Measurements from ENCODE around the gene EDA.

The EDA gene

DNA sequence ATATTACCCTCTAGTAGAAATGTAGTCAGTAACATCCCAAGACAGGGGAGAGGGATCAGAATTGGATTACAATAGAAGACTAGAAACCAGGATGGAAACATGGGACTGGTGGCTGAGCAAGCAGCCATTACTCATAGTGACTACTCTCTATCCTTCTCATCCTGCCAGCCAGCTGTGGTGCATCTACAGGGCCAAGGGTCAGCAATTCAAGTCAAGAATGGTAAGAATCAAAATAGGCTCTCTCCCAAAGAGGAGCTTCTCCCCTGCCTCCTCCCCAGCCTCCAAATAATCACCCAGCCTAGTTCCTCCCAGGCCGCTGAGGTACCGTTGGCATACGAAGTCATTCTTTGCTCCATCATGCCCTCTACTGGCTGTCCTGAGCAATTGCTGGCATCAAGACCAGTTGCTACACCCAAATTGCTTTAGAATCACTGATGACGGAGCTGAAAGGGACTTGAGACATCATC, 414.4 kb downstream of the EDA start:
- DNase-seq: peak; percentile 38

DNA sequence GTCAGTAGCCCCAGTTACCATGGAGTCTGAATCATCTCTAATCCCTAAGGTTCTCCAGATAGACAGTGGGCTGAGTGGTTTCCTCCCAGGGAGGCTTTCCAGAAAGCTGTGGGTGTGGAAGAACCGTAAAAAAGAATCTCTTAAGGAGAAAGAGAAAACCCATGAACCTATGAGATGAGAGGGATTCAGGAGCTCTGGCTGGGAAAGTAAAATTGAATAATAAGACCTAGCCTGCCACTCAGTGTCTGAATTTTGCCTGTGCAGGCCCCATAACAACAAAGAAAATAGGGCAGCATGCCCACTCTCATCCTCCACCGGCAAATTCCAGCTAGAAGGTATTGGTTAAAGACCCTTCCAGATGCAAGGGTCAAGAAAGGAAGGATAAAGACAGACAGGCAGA, 416.9 kb downstream of the EDA start:
- no peak for DNase-seq

DNA sequence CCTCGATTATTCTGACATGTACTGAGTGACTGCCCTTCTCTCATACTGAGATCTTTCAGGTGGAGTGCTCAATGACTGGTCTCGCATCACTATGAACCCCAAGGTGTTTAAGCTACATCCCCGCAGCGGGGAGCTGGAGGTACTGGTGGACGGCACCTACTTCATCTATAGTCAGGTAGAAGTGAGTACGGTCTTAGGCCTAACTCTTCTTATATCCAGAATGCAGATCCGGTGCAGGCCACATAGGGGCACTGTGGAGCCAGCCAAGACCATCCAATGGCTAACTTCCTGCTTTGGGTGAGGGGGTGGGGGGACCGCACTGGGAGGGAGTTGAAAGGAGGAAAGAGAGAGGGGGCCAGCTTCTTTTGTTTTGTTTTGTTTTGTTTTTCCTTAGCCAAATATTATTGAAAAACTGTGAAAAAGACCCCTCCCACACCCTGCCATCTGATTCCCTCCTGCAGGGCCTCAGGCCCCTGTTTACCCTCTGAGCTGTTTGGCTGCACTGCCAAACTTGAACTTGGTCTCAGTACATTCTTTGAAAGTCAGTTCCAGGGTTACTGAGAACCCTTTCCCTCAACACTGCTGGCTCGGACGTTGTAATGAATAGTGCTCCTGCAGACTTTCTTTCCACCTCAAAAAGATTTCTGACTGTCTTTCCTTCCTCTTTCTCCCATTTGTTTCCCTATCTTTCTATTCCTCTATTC, 417.6 kb downstream of the EDA start:
- DNase-seq: peak; percentile 3

DNA sequence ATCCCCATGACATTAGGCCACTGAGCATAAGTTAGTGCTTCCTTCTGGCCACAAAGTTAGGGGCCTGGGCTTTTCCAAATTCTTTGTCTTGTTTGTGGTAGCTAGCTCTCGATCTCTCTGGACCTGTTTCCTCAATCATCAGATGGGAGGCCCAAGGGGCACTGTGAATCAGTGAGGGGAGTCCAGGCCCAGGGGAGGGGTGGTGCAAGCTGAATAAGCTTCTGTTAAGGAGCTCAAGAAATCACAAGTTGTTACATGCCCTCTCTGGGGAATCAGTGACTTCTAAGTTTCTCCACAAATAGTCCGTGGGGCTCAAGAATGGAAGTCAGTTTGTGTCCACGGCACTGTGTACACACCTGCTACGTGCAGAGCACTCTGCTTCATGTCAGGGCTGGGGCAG, 418.7 kb downstream of the EDA start:
- DNase-seq: no peak

DNA sequence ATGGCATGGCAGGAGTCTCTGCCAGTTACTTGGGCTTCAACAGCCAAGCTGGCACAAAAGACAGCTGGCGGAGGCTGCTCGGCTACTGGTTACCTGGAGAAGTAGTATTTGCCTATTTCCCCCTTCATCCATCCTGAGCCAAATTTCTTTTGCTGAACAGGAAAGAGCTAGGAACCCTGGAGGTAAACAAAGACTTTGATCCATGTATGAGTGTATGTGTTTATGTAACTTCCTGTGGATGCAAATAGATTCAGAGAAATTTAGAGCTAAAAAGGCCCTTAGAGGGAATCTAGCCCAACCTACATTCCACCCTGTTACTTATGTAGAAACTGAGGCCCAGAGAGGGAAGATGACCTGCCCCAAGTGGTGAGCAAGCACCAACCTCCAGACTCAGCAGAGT, 422.6 kb downstream of the EDA start:
- DNase-seq: no peak

DNA sequence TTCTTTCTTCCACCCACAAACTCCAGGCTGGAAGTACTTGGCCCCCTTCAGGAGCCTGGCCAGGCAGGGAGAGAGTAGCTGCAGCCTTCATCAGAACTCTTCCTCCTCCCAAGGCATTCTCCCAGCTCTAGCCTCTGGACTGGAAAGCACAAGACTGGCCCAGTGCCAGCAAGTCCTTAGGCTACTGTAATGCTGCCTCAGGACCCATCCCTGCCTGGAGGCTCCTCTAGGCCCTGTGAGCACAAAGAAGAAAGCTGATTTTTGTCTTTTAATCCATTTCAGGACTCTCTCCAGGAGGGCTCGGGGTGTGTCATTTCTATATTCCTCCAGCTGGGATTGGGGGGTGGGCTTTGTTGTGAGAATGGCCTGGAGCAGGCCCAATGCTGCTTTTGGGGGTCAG, 423.0 kb downstream of the EDA start:
- no peak for DNase-seq

DNA sequence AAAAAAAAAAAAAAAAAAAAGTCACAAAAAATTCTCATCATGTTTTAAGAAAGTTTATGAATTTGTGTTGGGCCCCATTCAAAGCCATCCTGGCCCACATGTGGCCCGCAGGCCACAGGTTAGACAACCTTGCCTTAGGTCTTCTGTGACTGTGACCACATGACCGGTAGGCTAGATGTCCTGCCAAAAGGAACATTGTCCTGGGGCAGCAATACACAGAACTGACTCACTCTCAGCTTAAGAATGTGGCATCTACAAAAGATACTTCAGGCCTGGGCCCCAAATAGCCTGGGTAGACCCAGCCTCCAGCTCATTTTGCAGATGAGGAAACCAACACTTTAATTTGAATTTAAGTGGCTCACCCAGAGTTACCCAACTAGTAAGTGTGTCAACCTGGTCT, 423.8 kb downstream of the EDA start:
- DNase-seq: no peak

DNA sequence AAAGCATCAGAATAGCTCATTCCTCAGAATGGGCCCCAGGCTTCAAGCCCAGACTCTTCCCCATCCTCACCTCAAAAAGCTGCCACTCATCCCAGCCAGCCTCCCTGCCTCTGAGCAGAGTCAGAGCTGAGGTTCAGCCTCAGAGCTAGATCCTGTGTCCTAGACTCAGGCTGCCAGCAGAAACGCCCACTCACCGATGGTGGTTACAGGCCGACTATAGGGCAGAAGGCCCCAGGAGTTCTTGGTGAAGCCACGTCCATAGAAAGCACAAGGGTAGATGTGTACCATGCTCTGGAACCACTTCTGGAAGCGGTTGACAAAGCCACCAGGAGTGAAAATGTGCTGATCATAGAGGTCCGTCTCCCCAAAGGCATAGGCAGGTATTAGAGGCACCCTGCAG, 426.1 kb downstream of the EDA start:
- no peak for DNase-seq

DNA sequence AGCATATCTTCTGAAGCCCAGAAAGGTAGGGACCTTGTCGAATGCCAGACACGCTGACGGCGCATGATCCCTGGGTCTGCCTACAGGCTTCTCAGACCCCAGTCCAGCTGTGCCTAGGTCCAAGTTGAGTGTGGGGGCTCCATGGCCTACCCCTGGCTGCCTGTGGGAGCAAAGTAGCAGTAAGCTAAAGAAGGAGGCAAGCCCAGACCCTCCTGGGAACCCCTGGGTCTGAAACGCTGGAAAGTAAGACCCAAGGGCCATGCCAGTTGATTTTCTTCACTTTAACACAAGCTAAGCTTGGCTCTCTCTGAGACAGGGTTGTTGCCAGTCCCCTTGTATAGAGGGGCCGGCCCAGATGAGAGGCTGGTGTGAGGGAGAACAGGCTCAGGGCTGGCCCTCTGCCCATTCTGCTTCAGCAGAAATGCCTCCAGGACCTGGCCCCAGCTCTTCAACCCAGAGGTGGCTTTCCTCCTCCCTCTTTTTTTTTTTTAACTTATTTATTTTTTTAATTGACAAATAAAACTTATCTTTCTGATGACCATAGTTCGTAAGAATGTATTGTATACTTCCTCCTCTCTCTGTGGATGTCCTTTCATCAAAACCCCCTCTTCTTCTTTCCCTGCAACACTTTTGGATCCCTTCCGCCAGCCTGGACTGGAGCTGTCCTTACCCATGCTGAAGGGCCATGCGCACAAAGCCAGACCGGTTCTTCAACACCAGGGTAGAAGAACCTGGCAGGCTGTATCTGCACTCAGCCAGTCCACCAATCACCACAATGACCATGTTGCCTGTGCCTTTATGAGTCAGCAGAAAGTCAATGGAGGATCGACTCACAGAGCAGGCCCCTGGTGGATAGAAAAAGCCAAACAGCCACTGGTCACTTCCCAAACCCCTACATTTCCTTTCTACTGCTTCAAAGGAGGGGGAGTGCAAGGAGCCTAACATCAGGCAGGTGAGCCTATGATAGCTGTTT, 426.8 kb downstream of the EDA start:
- DNase-seq: no peak

DNA sequence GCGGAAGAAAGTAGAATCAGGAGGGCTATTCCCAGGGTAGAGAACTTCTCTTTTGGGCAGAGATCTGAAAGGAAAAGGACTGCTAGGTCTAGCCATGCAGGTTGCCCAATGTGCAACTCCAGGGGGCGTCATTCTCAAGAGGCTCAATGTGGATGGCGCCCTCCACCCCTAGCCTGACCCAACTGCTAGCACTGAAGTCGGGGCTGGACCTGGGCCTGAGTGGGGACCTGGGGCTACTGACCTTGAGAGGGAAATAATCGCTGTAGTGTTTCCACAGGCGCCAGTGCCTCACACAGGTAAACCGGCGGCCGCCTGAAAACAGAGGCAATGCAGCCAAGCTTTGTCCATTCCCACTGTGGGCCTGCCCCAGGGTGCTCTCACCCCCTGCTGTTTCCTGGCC, 427.8 kb downstream of the EDA start:
- DNase-seq: no peak

DNA sequence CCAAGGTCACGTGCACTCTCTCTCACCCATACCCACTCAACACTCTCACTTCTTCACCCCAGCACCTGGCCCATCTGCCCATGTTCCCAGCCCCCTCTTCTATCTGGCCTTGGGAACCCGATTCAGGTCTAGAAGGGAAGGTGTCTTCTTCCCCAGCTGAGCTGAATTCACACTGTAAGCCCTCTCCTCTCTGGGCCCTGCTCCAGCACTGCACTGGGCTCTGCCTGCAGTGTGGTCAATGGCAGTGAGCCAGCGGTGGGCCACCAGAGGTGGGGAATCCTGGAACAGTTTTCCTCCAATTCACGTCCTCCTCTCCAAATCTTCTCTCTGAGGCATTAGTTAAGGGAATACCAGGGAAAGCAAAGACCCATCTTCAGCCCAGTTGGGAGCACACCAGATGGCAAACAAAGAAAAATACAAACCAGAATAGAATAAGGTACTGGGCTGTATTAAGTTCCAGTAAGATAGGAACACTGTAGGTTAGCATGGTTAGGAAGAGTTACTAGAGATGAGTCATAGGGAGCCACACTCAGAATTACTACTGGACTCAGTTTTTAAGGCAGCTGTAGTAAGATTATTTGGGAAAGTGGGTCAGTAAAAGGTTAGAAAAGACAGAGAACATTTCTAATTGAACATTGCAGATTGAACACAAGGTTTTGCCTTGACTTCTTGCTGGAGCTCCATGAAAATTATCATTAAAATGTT, 428.8 kb downstream of the EDA start:
- DNase-seq: no peak

DNA sequence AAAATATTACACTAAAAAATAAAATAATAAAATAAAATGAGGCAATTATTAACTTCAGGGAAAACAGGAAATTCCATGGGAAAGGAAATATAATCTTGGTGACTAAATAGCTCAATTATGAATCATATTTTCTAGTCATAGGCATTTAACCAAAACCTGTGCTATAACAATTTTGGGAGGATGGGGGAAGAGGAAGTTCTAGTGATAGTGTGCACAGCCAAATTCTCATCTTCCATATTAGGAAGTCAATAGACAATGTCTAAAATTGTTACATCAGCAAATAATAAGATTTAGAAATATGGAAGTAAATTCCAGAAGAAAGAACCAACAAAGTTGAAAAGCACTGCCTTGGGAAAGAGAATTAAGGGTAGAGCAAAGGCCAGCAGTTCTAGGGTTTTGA, 431.1 kb downstream of the EDA start:
- DNase-seq: no peak

DNA sequence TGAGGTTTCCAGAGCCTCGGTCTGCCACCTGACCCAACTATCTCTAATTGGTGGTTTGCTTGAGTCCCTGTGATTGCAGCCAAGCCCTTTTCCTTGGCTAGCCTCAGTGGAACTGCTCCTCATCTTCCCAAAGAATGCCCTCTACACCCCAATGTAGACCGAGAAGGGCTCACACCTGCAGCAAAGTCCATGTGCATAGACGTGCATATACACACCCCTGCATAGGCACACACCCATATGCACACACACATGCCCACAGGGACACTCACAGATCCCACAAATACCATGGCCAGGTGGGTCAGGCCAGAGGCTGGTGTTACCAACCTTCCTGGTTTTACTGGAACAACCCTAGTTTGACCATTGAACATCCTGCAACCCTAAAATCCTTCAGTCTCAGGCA, 433.5 kb downstream of the EDA start:
- no peak for DNase-seq

DNA sequence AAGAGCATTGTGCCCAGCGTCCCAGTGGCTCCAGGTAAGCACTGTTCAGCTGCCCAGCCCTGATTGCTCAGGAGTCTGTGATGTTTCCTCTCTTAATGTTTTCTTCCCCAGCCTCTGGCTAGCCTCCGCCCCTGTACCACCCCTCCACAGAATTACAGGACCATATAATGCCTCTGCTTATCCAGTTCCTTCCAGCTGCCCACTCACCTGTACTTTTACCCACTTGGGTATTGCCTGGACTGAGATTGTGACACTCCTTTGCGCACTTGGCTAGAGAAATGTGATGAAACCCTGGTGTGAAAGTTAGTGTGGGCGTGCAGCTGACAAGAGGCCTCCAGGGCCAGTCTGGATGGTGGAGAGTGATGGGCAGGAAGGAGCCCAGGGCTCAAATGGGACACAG, 434.0 kb downstream of the EDA start, which contains the start of gene AWAT2:
Gene AWAT2 (minus strand): TSS at position 14 of the 400 bp plus-strand sequence. CDS start 6 bp downstream, at position 8.
- no peak for DNase-seq

DNA sequence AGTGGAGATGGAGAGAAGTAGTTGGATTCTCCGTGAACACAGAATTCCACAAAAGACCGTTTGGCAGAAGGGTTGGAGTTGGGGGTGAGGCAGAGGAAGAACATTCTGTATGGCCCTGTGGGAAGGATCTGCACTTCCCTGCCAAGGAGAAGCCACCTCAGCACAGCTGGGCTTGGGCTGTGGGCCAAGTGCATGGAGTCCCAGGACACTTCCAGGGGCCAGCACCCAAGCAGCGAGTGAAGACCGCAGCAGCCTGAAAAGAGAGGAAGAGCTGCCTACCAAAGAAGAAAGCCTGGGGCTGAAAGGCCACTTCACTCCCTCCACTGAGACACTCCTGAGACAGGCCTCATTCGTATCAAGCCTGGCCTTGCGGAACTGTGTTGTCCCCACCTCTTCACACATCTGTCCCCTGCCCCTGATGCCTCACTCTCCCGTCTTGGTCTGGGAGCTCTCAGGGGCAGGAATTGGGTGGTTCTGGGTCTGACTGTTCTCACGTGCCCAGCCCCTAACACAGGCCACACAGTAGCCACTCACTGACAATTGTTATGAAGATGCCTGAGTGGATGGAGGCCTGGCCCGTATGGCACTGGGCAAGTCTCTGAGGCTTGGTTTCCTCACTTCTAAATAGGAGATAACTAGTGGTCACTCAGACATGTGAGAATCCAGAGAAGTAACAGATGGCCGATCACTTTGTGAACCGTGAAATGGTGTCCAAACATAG, 437.1 kb downstream of the EDA start:
- DNase-seq: no peak

DNA sequence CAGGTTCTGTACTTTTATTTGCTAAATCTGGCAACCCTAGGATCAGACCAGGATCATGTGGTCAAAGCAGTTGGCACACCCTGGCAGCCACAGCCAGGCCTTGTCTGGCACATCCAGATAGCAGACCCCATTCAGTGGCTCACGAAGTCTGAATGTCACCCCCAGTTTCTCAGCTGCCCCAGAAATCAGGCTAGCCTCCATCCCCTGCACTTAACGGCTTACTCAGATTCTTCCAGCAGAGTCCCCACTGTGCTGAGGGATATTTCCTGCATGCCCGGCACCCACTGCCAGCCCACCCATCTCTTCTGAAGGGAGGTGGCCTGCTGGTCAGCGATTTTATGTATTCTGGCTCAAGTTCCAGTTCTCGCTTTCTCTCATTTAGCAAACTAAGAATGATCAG, 438.5 kb downstream of the EDA start:
- no peak for DNase-seq

DNA sequence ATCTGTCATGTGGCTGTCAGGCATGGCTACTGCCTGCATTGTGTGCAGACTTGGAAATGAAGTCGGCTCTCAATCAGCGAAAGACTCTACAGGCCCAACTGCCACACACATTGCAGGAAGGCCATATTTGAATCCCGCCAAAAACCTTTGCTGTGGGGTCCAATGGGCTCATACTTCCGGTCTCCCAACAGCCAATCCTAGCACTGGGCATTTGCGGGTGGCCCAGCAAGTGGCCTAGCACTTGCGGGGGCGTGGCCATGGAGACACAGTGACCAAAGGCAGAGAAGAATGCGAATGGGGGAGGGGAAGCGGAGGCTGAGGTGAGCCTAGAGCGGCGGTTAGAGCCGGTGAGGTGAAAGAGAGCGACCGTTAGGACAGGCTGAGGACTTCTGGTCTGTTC, 446.2 kb downstream of the EDA start, which contains the start of gene OTUD6A:
Gene OTUD6A (plus strand): TSS at position 382 of the 400 bp plus-strand sequence. CDS start 68 bp downstream, outside the sequence.
- DNase-seq: no peak

DNA sequence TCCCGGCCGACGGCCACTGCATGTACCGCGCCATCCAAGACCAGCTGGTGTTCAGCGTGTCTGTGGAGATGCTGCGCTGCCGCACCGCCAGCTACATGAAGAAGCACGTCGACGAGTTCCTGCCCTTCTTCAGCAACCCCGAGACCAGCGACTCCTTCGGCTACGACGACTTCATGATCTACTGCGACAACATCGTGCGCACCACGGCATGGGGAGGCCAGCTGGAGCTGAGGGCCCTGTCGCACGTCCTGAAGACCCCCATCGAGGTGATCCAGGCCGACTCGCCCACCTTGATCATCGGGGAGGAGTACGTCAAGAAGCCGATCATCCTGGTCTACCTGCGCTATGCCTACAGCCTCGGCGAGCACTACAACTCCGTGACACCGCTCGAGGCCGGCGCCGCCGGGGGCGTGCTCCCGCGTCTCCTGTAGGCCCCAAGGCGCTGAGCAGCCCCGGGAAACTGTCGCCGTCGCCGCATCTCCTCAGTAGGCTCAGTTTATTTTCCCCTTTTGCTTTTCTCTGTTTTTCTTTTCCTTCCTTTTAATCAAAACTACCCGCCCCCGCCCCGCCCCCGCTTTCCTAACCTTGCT, 447.1 kb downstream of the EDA start:
- no peak for DNase-seq

DNA sequence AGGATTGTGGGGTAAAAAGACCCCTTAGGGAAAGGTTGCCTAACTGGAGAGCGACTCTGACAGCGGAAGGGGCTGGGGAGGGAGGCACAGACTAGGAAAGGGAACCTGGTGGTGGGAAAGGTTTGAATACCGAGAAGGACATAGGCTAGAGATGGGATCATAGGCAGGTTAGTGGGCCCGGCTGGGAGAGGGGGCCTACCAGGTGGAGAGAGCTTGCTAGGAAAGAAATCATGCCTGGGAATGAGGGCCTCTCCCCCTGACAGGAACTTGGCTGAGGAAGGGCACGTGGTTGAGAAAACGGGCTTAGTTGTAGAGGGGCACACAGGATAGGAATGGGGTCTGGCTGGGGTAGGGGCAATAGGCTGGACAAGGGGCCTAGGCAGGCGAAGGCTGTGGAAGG, 450.7 kb downstream of the EDA start:
- DNase-seq: no peak

DNA sequence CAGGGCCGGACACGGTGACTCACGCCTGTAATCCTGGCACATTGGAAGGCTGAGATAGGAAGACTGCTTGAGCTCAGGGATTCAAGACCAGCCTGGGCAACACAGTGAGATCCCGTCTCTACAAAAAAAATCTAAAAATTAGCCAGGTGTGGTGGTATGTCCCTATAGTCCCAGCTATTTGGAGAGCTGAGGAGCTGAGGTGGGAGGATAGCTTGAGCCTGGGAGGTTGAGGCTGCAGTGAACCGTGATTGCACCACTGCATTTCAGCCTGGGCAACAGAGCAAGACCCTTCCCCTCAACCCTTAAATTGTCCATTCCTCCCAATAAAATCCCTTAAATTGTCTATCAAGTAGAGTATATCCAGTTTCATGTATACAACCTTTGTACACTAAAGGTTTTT, 463.4 kb downstream of the EDA start:
- DNase-seq: no peak

DNA sequence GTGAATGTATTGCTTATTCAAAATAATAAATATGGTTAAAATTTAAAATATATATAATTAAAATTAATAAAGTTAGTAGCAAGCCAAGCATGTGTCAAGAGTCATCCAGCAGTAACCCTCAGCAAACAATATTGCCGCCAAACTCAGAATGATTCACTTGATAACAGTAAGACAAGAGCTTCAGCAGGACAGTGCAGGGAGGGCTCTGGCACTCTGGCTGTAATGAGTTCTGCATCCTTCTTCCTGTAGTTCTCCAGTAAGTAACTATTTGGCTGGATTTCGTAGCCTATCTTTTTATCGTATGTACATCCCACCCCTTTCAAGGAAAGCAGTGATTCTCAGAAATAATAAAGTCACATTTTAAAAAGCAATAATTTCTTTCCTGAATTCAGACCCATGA, 464.0 kb downstream of the EDA start:
- DNase-seq: no peak

DNA sequence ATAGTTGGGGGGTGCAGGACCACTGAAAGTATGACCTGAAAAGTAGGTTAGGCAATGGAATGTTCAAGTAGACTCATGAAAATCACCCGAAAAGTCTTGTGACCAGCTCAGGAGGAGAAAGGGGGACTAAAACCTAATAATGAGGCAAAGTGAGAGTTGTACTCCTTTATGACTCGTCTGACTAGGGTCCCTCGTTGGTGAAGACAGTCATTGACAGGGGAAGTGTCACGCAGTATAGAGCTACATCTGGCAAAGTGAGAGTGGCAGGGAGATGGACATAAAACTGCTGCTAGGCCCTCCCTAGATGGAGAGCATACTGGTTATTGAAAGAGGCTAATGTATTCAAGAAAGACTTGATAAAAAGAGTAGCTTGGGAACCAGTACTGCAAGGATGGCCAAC, 466.8 kb downstream of the EDA start:
- no peak for DNase-seq
